Progenitor cell of endocrine pancreas (in vitro differentiated cells): ENCODE data around the gene C3orf20. TPM values are rescaled to one million over a fixed set of nuclear protein-coding genes. Genes with fewer than 3 reads are reported as not detected.
"Not testable (repeated sequence)": the region's sequence is repeated elsewhere in the genome, so short reads cannot be mapped to it uniquely, and the experiment has no call there.

Experiments used
- DNase-seq: peaks from one replicate; pipeline ENCODE4 v3.0.0; 2021; ENCODE audit warnings: low spot score; ENCODE audit not compliant: unreplicated experiment
- H3K27ac Mint-ChIP-seq: 2 replicates; pipeline ENCODE4 v1.8.0; 2021; ENCODE audit warnings: mild to moderate bottlenecking, moderate library complexity, mixed read lengths
- H3K27me3 Mint-ChIP-seq: 2 replicates; pipeline ENCODE4 v1.8.0; 2021; ENCODE audit warnings: mixed read lengths
- H3K36me3 Mint-ChIP-seq: 2 replicates; pipeline ENCODE4 v1.8.0; 2022; ENCODE audit warnings: mixed read lengths; ENCODE audit not compliant: insufficient read depth
- H3K4me1 Mint-ChIP-seq: 2 replicates; pipeline ENCODE4 v1.8.0; 2021; ENCODE audit warnings: low read depth, mixed read lengths
- H3K4me3 Mint-ChIP-seq: 2 replicates; pipeline ENCODE4 v1.8.0; 2021; ENCODE audit warnings: low read depth, mild to moderate bottlenecking, moderate library complexity, mixed read lengths
- H3K9me3 Mint-ChIP-seq: 2 replicates; pipeline ENCODE4 v1.8.0; 2021; ENCODE audit warnings: low read depth, mixed read lengths
- CTCF ChIP-seq: fragments of 200-600 bp; sonication (generic); IDR thresholded peaks from one replicate; pipeline ENCODE4 v1.5.0; 2021; ENCODE audit warnings: antibody characterized with exemption, mild to moderate bottlenecking; ENCODE audit not compliant: unreplicated experiment
- total RNA-seq: library from RNA; stranded (reverse); gene quantifications from 2 replicates; pipeline ENCODE4 v1.2.1, GENCODE V29; 2021

C3orf20 gene
- total RNA-seq, 1 donor from 2014 or later, result 0.19 TPM

- peak overlapping the region; percentile 79 for H3K27ac Mint-ChIP-seq
Measured at GRCh38 chr3:14650193-14650592, 24.7 kb upstream of the C3orf20 start.

GRCh38 chr3:14651440-14652251, 23.3 kb upstream of the C3orf20 start, which contains the start of gene CCDC174:
Gene CCDC174 (plus strand): TSS chr3:14651762. CDS start chr3:14651837, 75 bp downstream.
- no peak for TF ChIP-seq CTCF
- Mint-ChIP-seq H3K4me1 (peaks cover 41% of the 10 kb centered on the region), H3K36me3 (peaks cover 4% of the 10 kb centered on the region), H3K27me3 (no peaks in the 10 kb centered on the region), H3K9me3 (peaks cover 3% of the 10 kb centered on the region), H3K27ac (peak within 1 kb of the TSS; percentile 96), H3K4me3 (peak within 1 kb of the TSS; percentile 99)
- peak; percentile 76 for DNase-seq

More at GRCh38 chr3:14650193-14650592, 24.7 kb upstream of the C3orf20 start:
- Mint-ChIP-seq H3K36me3 (peaks cover under 1% of the 10 kb centered on the region), H3K4me1 (peaks cover 41% of the 10 kb centered on the region), H3K27me3 (peaks cover 2% of the 10 kb centered on the region), H3K9me3 (peaks cover 3% of the 10 kb centered on the region), H3K4me3 (peak overlapping the region; percentile 99)
- DNase-seq, result no peak
- TF ChIP-seq CTCF, result no peak

GRCh38 chr3:14652360-14652907, 22.5 kb upstream of the C3orf20 start:
- H3K27ac Mint-ChIP-seq, result peak overlapping the region; percentile 96
- DNase-seq, H3K9me3 Mint-ChIP-seq, H3K36me3 Mint-ChIP-seq, H3K27me3 Mint-ChIP-seq: not testable (repeated sequence)
- H3K4me3 Mint-ChIP-seq, result peak overlapping the region; percentile 99
- peaks cover 41% of the 10 kb centered on the region for H3K4me1 Mint-ChIP-seq

GRCh38 chr3:14657579-14657978, 17.4 kb upstream of the C3orf20 start:
- Mint-ChIP-seq H3K9me3 (no peaks in the 10 kb centered on the region), H3K27me3 (no peaks in the 10 kb centered on the region), H3K27ac (peak overlapping the region; percentile 14), H3K4me3 (no peak overlapping the region), H3K36me3 (peaks cover 25% of the 10 kb centered on the region), H3K4me1 (peaks cover 7% of the 10 kb centered on the region)
- TF ChIP-seq CTCF, result no peak
- no peak for DNase-seq

- no peak for TF ChIP-seq CTCF
- Mint-ChIP-seq H3K4me1 (no peaks in the 10 kb centered on the region), H3K9me3 (no peaks in the 10 kb centered on the region), H3K36me3 (peaks cover 33% of the 10 kb centered on the region), H3K27ac (no peak overlapping the region), H3K4me3 (no peak overlapping the region), H3K27me3 (no peaks in the 10 kb centered on the region)
- no peak for DNase-seq
Measured at GRCh38 chr3:14658978-14659377, 16.0 kb upstream of the C3orf20 start.

GRCh38 chr3:14660942-14661341, 14.0 kb upstream of the C3orf20 start:
- peaks cover 41% of the 10 kb centered on the region for H3K36me3 Mint-ChIP-seq

More at GRCh38 chr3:14660942-14661341, 14.0 kb upstream of the C3orf20 start:
- no peak overlapping the region for H3K27ac Mint-ChIP-seq
- H3K9me3 Mint-ChIP-seq, result no peaks in the 10 kb centered on the region
- H3K4me3 Mint-ChIP-seq, result no peak overlapping the region
- no peak for TF ChIP-seq CTCF
- H3K4me1 Mint-ChIP-seq, result peaks cover 8% of the 10 kb centered on the region
- no peak for DNase-seq
- H3K27me3 Mint-ChIP-seq, result no peaks in the 10 kb centered on the region
